ENCODE results near the gene ATG2A. TPM values are rescaled to one million over a fixed set of nuclear protein-coding genes. Genes with fewer than 3 reads are reported as not detected.

The ATG2A gene
- total and polyA plus RNA-seq, 9 donors: 7.5 to 16.0 (median 12.2) TPM

GRCh38 chr11:64925536-64926436, 8.8 kb upstream of the ATG2A start:
- 44% methylated on average over 18 of the region's 24 CpGs for WGBS (ENCODE audit: insufficient coverage)
- Histone ChIP-seq H3K9me3 (replicated peaks; ENCODE audit: control insufficient read depth, low read depth, low read length) (no peaks in the 10 kb centered on the region), H3K4me1 (ENCODE audit: control insufficient read depth, insufficient read depth, low read length) (peaks cover 25% of the 10 kb centered on the region), H3K36me3 (ENCODE audit: control insufficient read depth, insufficient read depth, low read length) (peaks cover 31% of the 10 kb centered on the region), H3K27ac (ENCODE audit: low read length) (no peak overlapping the region), H3K27me3 (ENCODE audit: control insufficient read depth, insufficient read depth, low read length) (no peaks in the 10 kb centered on the region), H3K4me3 (ENCODE audit: low read length) (peak overlapping the region; percentile 83)
- no peak for DNase-seq

GRCh38 chr11:64924910-64925284, 7.9 kb upstream of the ATG2A start:
- Histone ChIP-seq H3K36me3 (ENCODE audit: control insufficient read depth, insufficient read depth, low read length) (peaks cover 22% of the 10 kb centered on the region), H3K4me1 (ENCODE audit: control insufficient read depth, insufficient read depth, low read length) (peaks cover 30% of the 10 kb centered on the region), H3K4me3 (ENCODE audit: low read length) (peak overlapping the region; percentile 83), H3K9me3 (replicated peaks; ENCODE audit: control insufficient read depth, low read depth, low read length) (no peaks in the 10 kb centered on the region), H3K27me3 (ENCODE audit: control insufficient read depth, insufficient read depth, low read length) (no peaks in the 10 kb centered on the region), H3K27ac (ENCODE audit: low read length) (peak overlapping the region; percentile 96)
- WGBS (ENCODE audit: insufficient coverage): 0% methylated on average over 13 of the region's 24 CpGs
- DNase-seq: peak; percentile 45

- WGBS (ENCODE audit: insufficient coverage): under 1% methylated on average over 36 of the region's 47 CpGs
- peak within 1 kb of the TSS; percentile 96 for H3K27ac ChIP-seq (ENCODE audit: low read length)
- no peaks in the 10 kb centered on the region for H3K9me3 ChIP-seq (replicated peaks; ENCODE audit: control insufficient read depth, low read depth, low read length)
- H3K27me3 ChIP-seq (ENCODE audit: control insufficient read depth, insufficient read depth, low read length): no peaks in the 10 kb centered on the region
- H3K4me3 ChIP-seq (ENCODE audit: low read length): peak within 1 kb of the TSS; percentile 83
- peaks cover 36% of the 10 kb centered on the region for H3K4me1 ChIP-seq (ENCODE audit: control insufficient read depth, insufficient read depth, low read length)
- peak; percentile 98 for DNase-seq
- H3K36me3 ChIP-seq (ENCODE audit: control insufficient read depth, insufficient read depth, low read length): peaks cover 21% of the 10 kb centered on the region
These were observed 7.2 kb upstream of the ATG2A start, which contains the start of gene PPP2R5B for GRCh38 chr11:64923944-64924909. Gene PPP2R5B (plus strand): TSS chr11:64924689. CDS start chr11:64925735, 1,046 bp downstream.

DNA sequence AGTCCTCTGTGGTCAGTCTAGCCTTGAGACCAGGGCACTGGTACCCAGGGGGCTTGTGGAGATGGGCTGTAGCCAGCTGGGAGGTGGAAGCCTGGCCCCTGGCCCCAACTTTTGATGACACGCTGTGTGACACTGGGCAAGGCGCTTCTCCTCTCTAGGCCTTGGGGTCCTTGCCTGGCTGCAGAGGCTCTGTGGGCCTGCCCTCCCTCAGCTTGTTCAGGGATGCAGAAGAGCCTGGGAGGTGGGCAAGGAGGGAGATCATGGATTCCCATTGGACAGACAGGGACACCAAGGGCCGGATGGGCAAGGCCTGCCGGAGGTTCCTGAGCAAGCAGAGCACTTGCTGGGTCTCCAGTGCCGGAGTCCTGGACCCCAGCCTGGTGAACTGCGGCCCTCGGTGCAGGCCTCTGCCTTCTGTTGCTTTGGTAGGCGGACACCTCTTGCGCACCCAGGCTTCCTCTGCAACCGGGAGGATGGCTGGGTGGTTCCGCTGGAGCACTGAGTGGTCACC, 6.2 kb upstream of the ATG2A start:
- H3K4me1 ChIP-seq (ENCODE audit: control insufficient read depth, insufficient read depth, low read length): peaks cover 43% of the 10 kb centered on the region
- peak; percentile 11 for DNase-seq
- H3K36me3 ChIP-seq (ENCODE audit: control insufficient read depth, insufficient read depth, low read length): peaks cover 14% of the 10 kb centered on the region
- H3K9me3 ChIP-seq (replicated peaks; ENCODE audit: control insufficient read depth, low read depth, low read length): no peaks in the 10 kb centered on the region
- H3K27me3 ChIP-seq (ENCODE audit: control insufficient read depth, insufficient read depth, low read length): no peaks in the 10 kb centered on the region
- peak overlapping the region; percentile 96 for H3K27ac ChIP-seq (ENCODE audit: low read length)
- H3K4me3 ChIP-seq (ENCODE audit: low read length): no peak overlapping the region
- 87% methylated on average over 9 of the region's 11 CpGs for WGBS (ENCODE audit: insufficient coverage)

DNA sequence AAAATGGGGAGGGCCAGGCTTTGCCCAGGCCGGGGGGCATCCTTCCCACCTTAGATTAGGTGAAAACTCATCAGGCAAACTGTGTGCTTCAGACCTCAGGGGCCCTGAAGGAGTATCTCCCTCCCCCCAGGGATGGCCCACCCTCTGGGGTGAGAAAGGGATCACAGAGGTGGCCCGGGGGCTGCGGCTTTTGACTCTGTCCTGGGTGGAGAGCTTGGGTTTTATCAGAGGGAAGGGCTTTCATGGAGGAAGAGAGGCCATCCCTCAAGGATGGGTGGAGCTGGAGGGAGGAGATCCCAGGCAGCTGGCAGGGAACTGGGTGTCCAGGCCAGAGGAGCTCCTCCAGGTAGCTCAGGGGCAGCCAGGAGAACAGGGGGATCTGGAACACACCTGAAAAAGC, 4.4 kb upstream of the ATG2A start:
- no peak overlapping the region for H3K4me3 ChIP-seq (ENCODE audit: low read length)
- H3K27me3 ChIP-seq (ENCODE audit: control insufficient read depth, insufficient read depth, low read length): no peaks in the 10 kb centered on the region
- H3K9me3 ChIP-seq (replicated peaks; ENCODE audit: control insufficient read depth, low read depth, low read length): no peaks in the 10 kb centered on the region
- WGBS (ENCODE audit: insufficient coverage): no CpG with 5 or more reads among the region's 3 CpGs
- peaks cover 51% of the 10 kb centered on the region for H3K4me1 ChIP-seq (ENCODE audit: control insufficient read depth, insufficient read depth, low read length)
- H3K36me3 ChIP-seq (ENCODE audit: control insufficient read depth, insufficient read depth, low read length): no peaks in the 10 kb centered on the region
- no peak overlapping the region for H3K27ac ChIP-seq (ENCODE audit: low read length)
- no peak for DNase-seq

DNA sequence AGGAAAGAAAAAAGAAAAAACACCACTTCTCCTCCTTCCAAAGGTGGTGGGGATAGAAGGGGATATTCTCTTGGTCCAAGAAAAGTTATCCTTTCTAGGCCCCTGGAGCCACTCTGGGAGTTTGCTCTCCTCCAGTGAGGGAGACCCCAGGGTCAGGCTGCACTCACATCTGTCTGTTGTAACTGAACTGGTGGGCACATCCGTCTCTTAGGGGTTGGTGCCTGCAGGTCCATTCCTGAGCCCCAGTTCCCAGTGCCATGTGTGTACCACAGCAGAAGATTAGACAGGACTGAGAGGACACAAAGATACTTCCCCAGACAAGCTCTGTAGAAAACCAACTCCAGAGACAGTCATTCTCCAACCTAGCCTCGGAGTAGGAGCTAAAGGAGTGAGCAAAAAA, 3.1 kb upstream of the ATG2A start:
- Histone ChIP-seq H3K27me3 (ENCODE audit: control insufficient read depth, insufficient read depth, low read length) (no peaks in the 10 kb centered on the region), H3K4me1 (ENCODE audit: control insufficient read depth, insufficient read depth, low read length) (peaks cover 52% of the 10 kb centered on the region), H3K4me3 (ENCODE audit: low read length) (no peak overlapping the region), H3K27ac (ENCODE audit: low read length) (peak overlapping the region; percentile 32), H3K36me3 (ENCODE audit: control insufficient read depth, insufficient read depth, low read length) (peaks cover 3% of the 10 kb centered on the region), H3K9me3 (replicated peaks; ENCODE audit: control insufficient read depth, low read depth, low read length) (no peaks in the 10 kb centered on the region)
- DNase-seq: no peak
- WGBS (ENCODE audit: insufficient coverage): 40% methylated on average over 1 of the region's 2 CpGs

DNA sequence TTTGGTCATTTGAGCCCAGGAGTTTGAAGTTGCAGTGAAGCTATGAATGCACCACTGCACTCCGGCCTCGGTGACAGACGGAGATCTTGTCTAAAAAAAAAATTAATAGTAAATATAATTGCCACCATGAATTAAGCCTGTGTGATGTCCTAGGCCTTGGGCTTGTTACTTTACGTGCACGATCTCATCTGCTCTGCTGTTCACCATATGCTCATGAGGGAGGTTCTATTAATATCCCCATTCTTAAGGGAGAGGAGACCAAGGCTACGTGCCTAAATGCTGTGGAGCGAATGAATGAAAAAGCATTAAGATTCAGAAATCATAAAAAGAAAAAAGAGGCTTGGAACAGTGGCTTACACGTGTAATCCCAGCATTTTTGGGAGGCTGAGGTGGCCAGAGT, 2.6 kb upstream of the ATG2A start:
- H3K36me3 ChIP-seq (ENCODE audit: control insufficient read depth, insufficient read depth, low read length): peaks cover 4% of the 10 kb centered on the region
- H3K4me1 ChIP-seq (ENCODE audit: control insufficient read depth, insufficient read depth, low read length): peaks cover 49% of the 10 kb centered on the region
- peak; percentile 49 for DNase-seq
- H3K27ac ChIP-seq (ENCODE audit: low read length): peak overlapping the region; percentile 32
- no peaks in the 10 kb centered on the region for H3K27me3 ChIP-seq (ENCODE audit: control insufficient read depth, insufficient read depth, low read length)
- WGBS (ENCODE audit: insufficient coverage): no CpG with 5 or more reads among the region's 8 CpGs
- no peak overlapping the region for H3K4me3 ChIP-seq (ENCODE audit: low read length)
- H3K9me3 ChIP-seq (replicated peaks; ENCODE audit: control insufficient read depth, low read depth, low read length): no peaks in the 10 kb centered on the region

DNA sequence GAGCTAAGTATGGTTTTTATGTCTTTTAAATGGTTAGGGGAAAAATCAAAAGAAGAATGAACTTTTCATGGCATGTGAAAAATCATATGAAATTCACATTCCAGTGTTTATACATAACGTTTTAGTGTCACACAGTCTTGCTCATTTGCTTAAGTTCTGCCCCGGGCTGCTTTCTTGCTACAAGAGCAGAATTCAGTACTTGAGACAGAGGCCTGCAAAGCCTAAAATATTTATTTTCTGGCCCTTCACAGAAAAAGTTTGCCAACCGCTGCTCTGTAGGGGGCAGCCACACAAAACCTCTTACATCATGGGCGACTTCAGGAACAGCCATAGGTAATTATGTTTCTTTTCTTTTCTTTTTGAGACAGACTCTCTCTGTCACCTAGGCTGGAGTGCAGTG, 1.0 kb upstream of the ATG2A start:
- peak; percentile 45 for DNase-seq
- Histone ChIP-seq H3K27ac (ENCODE audit: low read length) (peak overlapping the region; percentile 95), H3K4me1 (ENCODE audit: control insufficient read depth, insufficient read depth, low read length) (peaks cover 38% of the 10 kb centered on the region), H3K36me3 (ENCODE audit: control insufficient read depth, insufficient read depth, low read length) (peaks cover 20% of the 10 kb centered on the region), H3K4me3 (ENCODE audit: low read length) (peak overlapping the region; percentile 60), H3K27me3 (ENCODE audit: control insufficient read depth, insufficient read depth, low read length) (no peaks in the 10 kb centered on the region), H3K9me3 (replicated peaks; ENCODE audit: control insufficient read depth, low read depth, low read length) (no peaks in the 10 kb centered on the region)
- 0% methylated on average over 1 of the region's 4 CpGs for WGBS (ENCODE audit: insufficient coverage)

DNA sequence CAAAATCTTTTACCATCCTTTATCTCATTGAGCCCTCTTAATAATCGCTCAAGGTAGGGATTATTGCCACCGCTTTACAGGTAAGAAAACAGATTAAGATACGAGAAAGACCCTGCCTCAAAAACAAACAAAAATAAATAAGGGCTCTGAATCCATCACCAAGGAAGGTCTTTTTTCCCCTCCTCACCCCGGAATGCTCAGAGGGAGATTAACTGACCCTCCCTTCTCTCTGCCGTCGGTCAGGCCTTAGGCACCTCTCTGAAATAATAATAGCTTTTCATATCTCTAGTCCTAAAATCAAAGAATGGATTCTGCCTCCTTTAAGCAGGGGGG, 620 bp upstream of the ATG2A start:
- H3K27me3 ChIP-seq (ENCODE audit: control insufficient read depth, insufficient read depth, low read length): no peaks in the 10 kb centered on the region
- peaks cover 24% of the 10 kb centered on the region for H3K36me3 ChIP-seq (ENCODE audit: control insufficient read depth, insufficient read depth, low read length)
- no peaks in the 10 kb centered on the region for H3K9me3 ChIP-seq (replicated peaks; ENCODE audit: control insufficient read depth, low read depth, low read length)
- H3K27ac ChIP-seq (ENCODE audit: low read length): peak overlapping the region; percentile 95
- peak overlapping the region; percentile 60 for H3K4me3 ChIP-seq (ENCODE audit: low read length)
- 0% methylated on average over 1 of the region's 6 CpGs for WGBS (ENCODE audit: insufficient coverage)
- no peak for DNase-seq
- peaks cover 38% of the 10 kb centered on the region for H3K4me1 ChIP-seq (ENCODE audit: control insufficient read depth, insufficient read depth, low read length)
